Nephron (organoid): ENCODE data around the gene ZNF280B.

Experiments used
- H3K27ac Mint-ChIP-seq, 3 experiments: 2 replicates each; pipeline ENCODE4 v1.8.0; 2020; ENCODE audit warnings: mixed read lengths in 3 of 3, mild to moderate bottlenecking in 2 of 3, moderate library complexity in 1 of 3
- H3K27me3 Mint-ChIP-seq: 2 replicates; pipeline ENCODE4 v1.8.0; 2021; ENCODE audit warnings: low read depth, mild to moderate bottlenecking, moderate library complexity, mixed read lengths
- H3K36me3 Mint-ChIP-seq: 2 replicates; pipeline ENCODE4 v1.8.0; 2020; ENCODE audit warnings: low read depth, mixed read lengths
- H3K4me1 Mint-ChIP-seq: 2 replicates; pipeline ENCODE4 v1.8.0; 2020; ENCODE audit warnings: mixed read lengths
- H3K4me3 Mint-ChIP-seq, 3 experiments: 2 replicates each; pipeline ENCODE4 v1.8.0; 2020; ENCODE audit warnings: mild to moderate bottlenecking in 3 of 3, mixed read lengths in 3 of 3, moderate library complexity in 2 of 3
- H3K9me3 Mint-ChIP-seq: 2 replicates; pipeline ENCODE4 v1.8.0; 2020; ENCODE audit warnings: mixed read lengths
- CTCF ChIP-seq, 3 experiments: fragments of 200-600 bp; sonication (generic); IDR thresholded peaks; one replicate each; pipeline ENCODE4 v1.5.0; 2021; ENCODE audit warnings: antibody characterized with exemption in 3 of 3; ENCODE audit not compliant: unreplicated experiment in 3 of 3

The ZNF280B gene

GRCh38 chr22:22461583-22461982 lies 47.0 kb downstream of the ZNF280B start:
- no peaks in the 10 kb centered on the region for H3K4me1 Mint-ChIP-seq
- no peak overlapping the region for H3K27ac Mint-ChIP-seq
- H3K36me3 Mint-ChIP-seq, result no peaks in the 10 kb centered on the region
- no peak for TF ChIP-seq CTCF (IDR thresholded peaks at IDR 0.05; ENCODE audit: unreplicated experiment in 3 of 3)
- peaks cover 45% of the 10 kb centered on the region for H3K27me3 Mint-ChIP-seq
- H3K4me3 Mint-ChIP-seq, result no peak overlapping the region
- peaks cover 27% of the 10 kb centered on the region for H3K9me3 Mint-ChIP-seq

GRCh38 chr22:22461111-22461510 lies 47.4 kb downstream of the ZNF280B start:
- Mint-ChIP-seq H3K36me3 (no peaks in the 10 kb centered on the region), H3K27me3 (peaks cover 45% of the 10 kb centered on the region), H3K9me3 (peaks cover 23% of the 10 kb centered on the region), H3K27ac (no peak overlapping the region), H3K4me3 (no peak overlapping the region), H3K4me1 (no peaks in the 10 kb centered on the region)
- TF ChIP-seq CTCF (IDR thresholded peaks at IDR 0.05; ENCODE audit: unreplicated experiment in 3 of 3), result no peak

DNA sequence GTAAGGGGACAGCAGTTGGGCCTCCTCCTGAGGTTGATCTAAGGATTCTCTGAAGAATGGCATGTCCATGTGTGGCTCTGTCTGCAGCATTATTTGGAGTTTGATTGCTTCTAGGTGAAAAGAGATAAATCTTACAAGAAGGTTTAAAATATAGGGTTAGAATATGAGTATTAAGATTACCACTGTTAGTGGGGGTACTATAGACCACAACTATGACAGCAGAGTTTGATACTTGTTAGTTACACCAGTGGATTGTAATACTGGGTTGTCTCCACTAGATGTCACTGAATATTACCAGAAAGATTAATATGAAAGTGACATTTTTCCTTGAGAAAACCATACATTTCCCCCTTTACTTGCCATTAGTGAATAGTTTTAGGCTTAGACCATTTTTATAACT lies 47.9 kb downstream of the ZNF280B start:
- TF ChIP-seq CTCF (IDR thresholded peaks at IDR 0.05; ENCODE audit: unreplicated experiment in 3 of 3), result peak in 1 of 3 experiments; percentile 19
- Mint-ChIP-seq H3K9me3 (peaks cover 22% of the 10 kb centered on the region), H3K36me3 (no peaks in the 10 kb centered on the region)

GRCh38 chr22:22460060-22460459 lies 48.5 kb downstream of the ZNF280B start:
- Mint-ChIP-seq H3K27ac (no peak overlapping the region), H3K36me3 (no peaks in the 10 kb centered on the region), H3K4me1 (no peaks in the 10 kb centered on the region), H3K9me3 (peaks cover 22% of the 10 kb centered on the region), H3K4me3 (no peak overlapping the region), H3K27me3 (peaks cover 51% of the 10 kb centered on the region)
- no peak for TF ChIP-seq CTCF (IDR thresholded peaks at IDR 0.05; ENCODE audit: unreplicated experiment in 3 of 3)

More for the DNA sequence above, 47.9 kb downstream of the ZNF280B start:
- Mint-ChIP-seq H3K4me3 (no peak overlapping the region), H3K27ac (no peak overlapping the region), H3K4me1 (no peaks in the 10 kb centered on the region), H3K27me3 (peaks cover 46% of the 10 kb centered on the region)

- Mint-ChIP-seq H3K27ac (no peak overlapping the region), H3K9me3 (peaks cover 26% of the 10 kb centered on the region), H3K4me1 (no peaks in the 10 kb centered on the region), H3K4me3 (no peak overlapping the region), H3K27me3 (peaks cover 55% of the 10 kb centered on the region), H3K36me3 (no peaks in the 10 kb centered on the region)
- TF ChIP-seq CTCF (IDR thresholded peaks at IDR 0.05; ENCODE audit: unreplicated experiment in 3 of 3), result no peak
Measured at GRCh38 chr22:22458896-22459588, 49.5 kb downstream of the ZNF280B start.

GRCh38 chr22:22458387-22458786 lies 50.2 kb downstream of the ZNF280B start:
- H3K27me3 Mint-ChIP-seq, result peaks cover 57% of the 10 kb centered on the region
- no peaks in the 10 kb centered on the region for H3K36me3 Mint-ChIP-seq
- H3K9me3 Mint-ChIP-seq, result peaks cover 27% of the 10 kb centered on the region
- no peaks in the 10 kb centered on the region for H3K4me1 Mint-ChIP-seq
- TF ChIP-seq CTCF (IDR thresholded peaks at IDR 0.05; ENCODE audit: unreplicated experiment in 3 of 3), result no peak
- H3K27ac Mint-ChIP-seq, result no peak overlapping the region
- H3K4me3 Mint-ChIP-seq, result no peak overlapping the region
